Neuron (in vitro differentiated cells): ENCODE data around the gene MAP3K12.

Experiments used
- H2AFZ ChIP-seq: one replicate; pipeline ENCODE4 v1.6.1; 2013; ENCODE audit warnings: low read depth, mild to moderate bottlenecking, inconsistent platforms, low read length, moderate library complexity
- H3K27me3 ChIP-seq: one replicate; pipeline ENCODE4 v1.6.1; 2013; ENCODE audit warnings: low read length; ENCODE audit not compliant: insufficient read depth
- H3K36me3 ChIP-seq: one replicate; pipeline ENCODE4 v1.6.1; 2013; ENCODE audit warnings: low read length; ENCODE audit not compliant: insufficient read depth
- H3K4me1 ChIP-seq: one replicate; pipeline ENCODE4 v1.6.1; 2013; ENCODE audit warnings: low read length; ENCODE audit not compliant: insufficient read depth
- H3K4me3 ChIP-seq: 2 replicates; pipeline ENCODE4 v1.5.1; 2013; ENCODE audit warnings: mild to moderate bottlenecking, low read length, moderate library complexity
- H3K9me3 ChIP-seq: one replicate; pipeline ENCODE4 v1.6.1; 2013; ENCODE audit warnings: low read length

The MAP3K12 gene

DNA sequence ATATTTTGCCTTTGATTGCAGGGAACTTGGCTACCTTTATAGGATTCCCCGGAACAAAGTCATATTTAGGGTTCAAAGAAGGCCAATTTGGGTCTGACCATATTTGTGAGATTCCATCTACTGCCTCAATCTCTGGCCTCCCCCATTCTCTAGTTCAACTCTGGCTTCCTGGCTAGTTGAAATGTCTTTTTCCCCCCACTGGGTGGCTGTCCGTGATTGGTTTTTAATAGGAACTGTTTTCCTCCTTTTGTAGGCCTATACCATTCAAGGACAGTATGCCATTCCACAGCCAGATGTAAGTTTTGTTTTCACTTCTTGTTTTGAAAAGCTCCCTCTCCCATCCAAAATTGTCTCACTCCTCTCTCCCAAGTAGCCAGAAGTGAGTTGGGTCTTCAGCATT, 33.6 kb downstream of the MAP3K12 start:
- no peak overlapping the region for H3K4me3 ChIP-seq
- no peaks in the 10 kb centered on the region for H3K27me3 ChIP-seq
- no peaks in the 10 kb centered on the region for H3K9me3 ChIP-seq
- H3K36me3 ChIP-seq = peaks cover 100% of the 10 kb centered on the region
- no peaks in the 10 kb centered on the region for H3K4me1 ChIP-seq
- no peak overlapping the region for H2AFZ ChIP-seq

DNA sequence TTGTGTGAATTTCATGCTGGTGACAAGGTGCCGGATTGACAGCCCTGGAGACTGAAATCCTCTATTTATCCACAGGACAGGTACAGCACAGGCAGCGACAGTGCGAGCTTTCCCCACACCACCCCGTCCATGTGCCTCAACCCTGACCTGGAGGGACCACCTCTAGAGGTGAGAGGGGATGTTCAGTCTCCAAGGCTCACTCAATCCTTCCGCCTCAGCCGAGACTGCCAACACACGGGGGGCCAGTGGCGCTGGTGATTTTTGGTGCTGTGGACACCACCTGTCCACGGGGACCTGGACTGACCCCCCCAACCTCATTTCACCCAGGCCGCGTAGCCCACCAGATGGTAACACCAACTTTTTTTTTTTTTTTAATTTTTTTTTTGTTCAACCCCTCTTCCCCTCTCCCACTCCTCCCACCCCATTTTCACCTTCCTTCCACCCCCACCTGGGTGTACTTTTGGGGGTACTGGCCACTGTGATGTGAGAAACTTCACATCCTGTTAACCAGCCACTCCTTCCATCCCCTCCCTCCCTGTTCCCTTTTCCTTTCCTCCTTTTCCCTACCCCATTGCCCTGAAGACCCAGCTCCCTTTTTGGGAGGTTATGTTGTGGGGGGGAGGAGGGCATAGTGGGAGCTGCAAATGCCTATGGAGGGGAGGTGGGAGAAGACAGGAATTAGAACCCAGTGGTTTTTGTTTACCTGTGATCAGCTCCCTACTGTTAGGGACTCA, 34.4 kb downstream of the MAP3K12 start:
- peaks cover 100% of the 10 kb centered on the region for H3K36me3 ChIP-seq
- H3K4me3 ChIP-seq = no peak overlapping the region
- H2AFZ ChIP-seq = no peak overlapping the region
- no peaks in the 10 kb centered on the region for H3K4me1 ChIP-seq
- no peaks in the 10 kb centered on the region for H3K9me3 ChIP-seq
- no peaks in the 10 kb centered on the region for H3K27me3 ChIP-seq

DNA sequence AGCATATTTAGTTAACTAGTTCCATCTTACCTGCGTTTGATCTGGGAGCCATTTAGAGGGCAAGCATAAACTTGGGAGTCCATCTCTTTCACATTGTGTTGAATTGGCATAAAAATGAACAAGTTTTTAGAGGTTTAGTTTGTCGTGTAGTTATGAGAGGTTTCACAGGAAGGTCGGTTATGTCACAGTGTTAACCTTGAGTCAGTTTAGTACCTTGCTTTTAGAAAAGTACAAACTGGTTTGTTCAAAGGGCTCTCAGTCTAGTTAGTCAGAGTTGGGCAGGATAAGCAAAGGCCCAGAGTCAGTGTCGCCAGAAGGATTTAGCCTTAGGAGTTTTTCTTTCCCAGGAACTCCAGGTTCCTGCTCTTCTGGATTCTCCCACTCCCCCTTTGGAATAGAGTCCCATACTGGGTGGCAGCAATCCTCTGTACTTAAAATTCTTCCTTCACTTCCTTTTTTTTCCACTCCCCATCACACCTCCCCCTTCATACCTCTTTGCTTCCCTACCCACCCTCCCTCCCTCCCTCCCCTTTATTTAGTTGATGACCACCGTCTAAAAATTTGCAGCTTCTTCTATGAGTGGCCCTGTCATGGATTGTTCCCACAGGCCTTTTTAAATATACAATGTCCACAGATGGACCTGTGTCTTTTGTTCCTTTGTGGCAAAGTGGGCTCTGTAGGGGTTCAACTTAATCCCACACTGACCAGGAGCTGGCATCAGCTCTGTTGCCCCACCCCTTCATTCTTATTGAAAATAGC, 35.3 kb downstream of the MAP3K12 start:
- H3K4me1 ChIP-seq = no peaks in the 10 kb centered on the region
- no peaks in the 10 kb centered on the region for H3K27me3 ChIP-seq
- H3K9me3 ChIP-seq = no peaks in the 10 kb centered on the region
- no peak overlapping the region for H3K4me3 ChIP-seq
- H2AFZ ChIP-seq = no peak overlapping the region
- peaks cover 100% of the 10 kb centered on the region for H3K36me3 ChIP-seq

DNA sequence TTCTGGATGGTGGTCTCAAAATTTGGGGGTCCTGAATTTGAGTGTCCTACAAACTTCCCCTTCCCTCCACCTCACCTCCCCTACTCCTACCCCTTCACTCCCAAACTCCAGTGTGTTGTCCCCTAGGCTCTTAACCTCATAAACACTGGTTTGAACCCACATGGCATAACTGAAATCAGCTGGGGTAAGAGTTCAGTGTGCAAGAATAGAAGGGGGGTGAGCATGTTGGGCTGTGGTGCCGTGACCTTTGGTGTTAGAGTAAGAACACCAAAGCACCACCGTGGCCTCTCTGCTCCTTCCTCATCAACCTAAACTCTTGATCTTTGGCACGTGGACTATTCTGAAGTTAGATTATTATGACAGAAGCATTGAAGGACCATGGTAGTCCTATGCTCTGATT, 36.3 kb downstream of the MAP3K12 start:
- Histone ChIP-seq H3K36me3 (peaks cover 99% of the 10 kb centered on the region), H2AFZ (no peak overlapping the region), H3K9me3 (no peaks in the 10 kb centered on the region), H3K4me1 (no peaks in the 10 kb centered on the region), H3K4me3 (no peak overlapping the region), H3K27me3 (no peaks in the 10 kb centered on the region)

DNA sequence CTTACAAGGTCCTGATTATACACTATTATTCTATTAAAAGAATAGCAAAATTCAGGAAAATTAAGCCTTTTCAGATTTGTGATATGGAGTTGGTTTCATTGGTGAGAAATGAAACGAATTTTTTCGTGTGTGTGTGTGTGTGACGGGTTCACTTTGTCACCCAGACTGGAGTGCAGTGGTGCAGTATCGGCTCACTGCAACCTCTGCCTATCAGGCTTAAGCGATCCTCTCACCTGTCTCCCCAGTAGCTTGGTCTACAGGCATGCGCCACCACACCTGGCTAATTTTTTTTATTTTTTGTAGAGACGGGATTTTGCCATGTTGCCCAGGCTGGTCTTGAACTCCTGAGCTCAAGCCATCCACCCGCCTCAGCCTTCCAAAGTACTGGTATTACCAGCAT, 37.7 kb downstream of the MAP3K12 start:
- Histone ChIP-seq H3K9me3 (no peaks in the 10 kb centered on the region), H3K27me3 (no peaks in the 10 kb centered on the region), H3K4me3 (no peak overlapping the region), H3K36me3 (peaks cover 99% of the 10 kb centered on the region), H3K4me1 (no peaks in the 10 kb centered on the region), H2AFZ (no peak overlapping the region)

DNA sequence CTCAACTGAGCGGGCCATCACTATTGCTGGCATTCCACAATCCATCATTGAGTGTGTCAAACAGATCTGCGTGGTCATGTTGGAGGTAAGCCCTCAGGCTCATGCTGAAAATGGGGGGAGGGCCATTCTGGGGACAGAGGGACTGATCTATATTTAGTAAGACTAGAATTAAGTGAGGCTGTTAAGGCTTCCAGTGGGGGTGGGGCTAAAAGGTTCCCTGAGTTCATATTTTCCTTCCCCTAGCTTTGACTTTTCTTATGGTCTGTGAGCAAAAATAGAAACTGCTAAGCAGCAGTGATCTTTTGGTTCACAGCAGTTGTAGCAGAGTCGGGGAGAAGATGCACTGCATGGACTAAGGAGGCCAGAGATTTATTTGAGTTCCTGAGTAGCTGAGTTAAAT, 38.2 kb downstream of the MAP3K12 start:
- Histone ChIP-seq H3K4me1 (no peaks in the 10 kb centered on the region), H3K27me3 (no peaks in the 10 kb centered on the region), H2AFZ (no peak overlapping the region), H3K4me3 (no peak overlapping the region), H3K9me3 (no peaks in the 10 kb centered on the region), H3K36me3 (peaks cover 99% of the 10 kb centered on the region)

DNA sequence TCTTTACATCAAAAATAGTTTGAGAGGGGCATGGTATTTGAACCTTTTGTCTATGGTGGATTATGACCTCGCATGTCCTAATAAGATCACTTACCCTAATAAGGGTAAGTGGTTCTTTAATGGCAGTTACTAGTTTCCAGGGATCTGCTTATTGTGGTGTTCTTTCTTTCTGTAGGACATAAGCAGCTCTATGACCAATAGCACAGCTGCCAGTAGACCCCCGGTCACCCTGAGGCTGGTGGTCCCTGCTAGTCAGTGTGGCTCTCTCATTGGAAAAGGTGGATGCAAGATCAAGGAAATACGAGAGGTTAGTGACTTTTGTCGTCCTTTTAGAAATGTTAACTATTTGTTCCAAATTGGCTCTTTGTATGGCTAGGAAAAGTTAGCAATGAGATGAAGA, 40.2 kb downstream of the MAP3K12 start:
- Histone ChIP-seq H3K4me3 (no peak overlapping the region), H2AFZ (no peak overlapping the region), H3K4me1 (peaks cover 8% of the 10 kb centered on the region), H3K27me3 (no peaks in the 10 kb centered on the region), H3K36me3 (peaks cover 99% of the 10 kb centered on the region), H3K9me3 (no peaks in the 10 kb centered on the region)

DNA sequence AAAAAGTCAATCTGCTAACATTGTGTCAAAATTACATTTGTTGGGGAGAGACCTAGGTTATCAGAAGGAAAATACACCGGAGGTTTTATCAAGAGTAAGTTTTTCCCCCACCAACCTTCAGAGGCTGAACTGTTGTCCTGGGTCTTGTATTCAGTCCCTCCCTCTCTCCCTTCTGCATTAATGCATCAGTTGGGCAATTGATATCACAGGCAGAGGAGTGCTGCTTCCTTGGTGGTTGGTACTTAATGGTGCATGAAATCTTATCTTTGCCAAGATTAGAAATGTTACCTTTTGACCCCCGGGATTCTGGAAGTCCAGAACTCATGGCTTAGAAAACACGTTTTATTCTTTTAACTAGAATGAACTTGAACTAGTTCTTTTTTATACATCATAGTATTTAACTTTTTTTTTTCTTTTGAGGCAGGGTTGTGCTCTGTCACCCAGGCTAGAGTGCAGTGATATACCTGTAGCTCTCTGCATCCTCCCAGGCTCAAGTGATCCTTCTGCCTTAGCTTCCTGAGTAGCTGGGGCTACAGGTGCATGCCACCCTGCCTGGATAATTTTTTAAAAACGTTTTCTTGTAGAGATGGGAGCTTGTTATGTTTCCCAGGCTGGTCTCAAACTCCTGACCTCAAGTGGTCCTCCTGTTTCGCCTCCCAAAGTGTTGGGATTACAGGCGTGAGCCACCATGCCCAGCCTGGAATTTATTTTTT, 42.4 kb downstream of the MAP3K12 start:
- Histone ChIP-seq H3K27me3 (no peaks in the 10 kb centered on the region), H3K4me3 (no peak overlapping the region), H3K9me3 (no peaks in the 10 kb centered on the region), H3K4me1 (peaks cover 22% of the 10 kb centered on the region), H2AFZ (no peak overlapping the region), H3K36me3 (peaks cover 86% of the 10 kb centered on the region)

DNA sequence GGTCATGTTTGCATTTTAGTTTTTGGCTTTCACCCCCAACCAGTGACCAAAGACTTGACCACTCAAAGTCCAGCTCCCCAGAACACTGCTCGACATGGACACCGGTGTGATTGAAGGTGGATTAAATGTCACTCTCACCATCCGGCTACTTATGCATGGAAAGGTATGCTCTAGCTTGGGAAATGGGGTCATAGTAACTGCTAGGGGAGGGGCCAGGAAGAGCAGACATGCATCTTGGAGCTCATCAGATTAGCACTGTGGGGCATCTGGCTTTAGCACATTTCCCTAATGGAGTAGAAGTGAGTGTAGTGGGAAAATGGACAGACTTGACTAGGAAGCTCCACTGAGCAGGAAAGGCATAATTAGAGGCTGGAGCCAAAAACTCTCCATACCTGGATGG, 44.6 kb downstream of the MAP3K12 start:
- Histone ChIP-seq H3K4me1 (peaks cover 22% of the 10 kb centered on the region), H3K4me3 (no peak overlapping the region), H3K27me3 (no peaks in the 10 kb centered on the region), H2AFZ (no peak overlapping the region), H3K9me3 (no peaks in the 10 kb centered on the region), H3K36me3 (peaks cover 65% of the 10 kb centered on the region)

DNA sequence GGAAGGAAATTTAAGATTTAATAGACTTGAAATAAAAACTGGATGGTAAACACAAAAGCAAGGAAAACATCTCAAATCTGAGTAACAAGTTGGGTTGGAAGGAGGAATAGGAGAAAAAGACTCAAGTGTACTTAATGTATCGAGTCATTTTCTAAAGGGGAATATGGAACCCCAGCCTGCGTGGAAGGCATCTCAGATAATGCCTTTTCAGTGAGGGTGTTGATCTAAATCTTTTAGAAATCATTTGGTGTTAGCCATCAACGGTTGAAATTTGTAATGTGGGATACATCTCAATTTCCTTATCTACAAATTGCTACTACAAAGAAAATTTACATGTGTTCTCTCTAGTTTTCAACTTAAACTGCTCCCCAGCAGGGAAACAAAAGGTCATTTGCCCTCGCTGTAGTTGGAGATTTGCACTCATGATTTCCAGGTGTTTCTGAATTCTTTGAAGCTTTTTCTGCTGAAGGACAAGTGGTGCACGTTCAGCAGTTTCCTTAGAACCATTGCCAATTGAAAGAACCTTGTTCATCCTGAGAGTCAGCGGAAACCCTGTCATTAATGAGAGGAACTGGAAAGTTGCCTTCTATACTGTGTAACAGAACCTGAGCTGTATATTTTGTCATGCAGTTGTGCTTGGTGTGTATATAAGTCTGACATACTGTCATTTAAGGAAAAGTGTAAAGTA, 45.2 kb downstream of the MAP3K12 start:
- peaks cover 22% of the 10 kb centered on the region for H3K4me1 ChIP-seq
- no peaks in the 10 kb centered on the region for H3K9me3 ChIP-seq
- peak overlapping the region; percentile 100 for H3K4me3 ChIP-seq
- peaks cover 59% of the 10 kb centered on the region for H3K36me3 ChIP-seq
- no peak overlapping the region for H2AFZ ChIP-seq
- no peaks in the 10 kb centered on the region for H3K27me3 ChIP-seq

DNA sequence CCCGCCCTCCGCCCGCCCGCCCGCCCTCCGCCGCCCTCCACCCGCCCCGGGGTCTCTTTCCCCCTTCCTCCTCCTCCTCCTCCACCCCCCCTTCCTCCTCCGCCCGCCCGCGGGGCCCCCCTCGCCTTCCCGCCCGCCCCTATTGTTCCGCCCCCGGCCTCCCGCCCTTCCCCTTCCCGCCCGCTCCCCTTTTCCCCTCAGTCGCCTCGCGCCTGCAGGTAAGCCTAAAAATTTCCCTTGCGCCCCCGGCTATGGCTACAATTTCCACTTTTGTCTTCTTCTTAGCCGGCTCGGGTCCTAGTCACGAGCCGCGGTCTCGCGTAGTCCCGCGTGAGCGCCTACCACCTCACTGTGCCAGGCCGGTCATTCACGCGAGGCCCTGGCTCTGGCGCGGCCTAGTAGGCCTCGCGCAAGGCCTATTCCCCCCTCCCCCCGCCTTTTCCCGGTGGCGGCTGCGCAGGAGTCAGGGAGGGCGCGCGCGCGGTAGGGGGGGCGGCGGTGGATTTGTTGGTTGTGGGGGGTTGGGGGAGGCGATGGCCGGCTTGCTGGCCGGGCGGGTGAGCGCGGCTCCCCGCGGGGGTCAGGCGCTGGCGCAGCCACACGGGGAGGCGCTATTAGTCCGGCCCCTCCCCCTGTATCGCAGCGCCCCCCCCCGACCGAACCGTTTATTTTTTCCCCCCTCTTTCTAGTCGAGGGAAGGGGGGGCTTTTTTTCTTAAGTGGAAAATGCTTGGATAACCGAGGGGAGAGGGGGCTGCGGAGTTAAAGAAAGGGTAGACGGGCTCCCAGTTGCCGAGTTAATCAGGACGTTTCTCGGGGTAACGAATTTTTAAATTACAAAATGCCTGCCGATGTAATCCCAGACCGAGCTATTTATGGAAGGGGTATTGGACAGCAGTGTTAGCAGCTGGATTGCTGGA, 46.8 kb downstream of the MAP3K12 start:
- no peaks in the 10 kb centered on the region for H3K9me3 ChIP-seq
- H3K4me3 ChIP-seq = peak overlapping the region; percentile 100
- peaks cover 22% of the 10 kb centered on the region for H3K4me1 ChIP-seq
- H3K27me3 ChIP-seq = no peaks in the 10 kb centered on the region
- H3K36me3 ChIP-seq = peaks cover 44% of the 10 kb centered on the region
- H2AFZ ChIP-seq = no peak overlapping the region

DNA sequence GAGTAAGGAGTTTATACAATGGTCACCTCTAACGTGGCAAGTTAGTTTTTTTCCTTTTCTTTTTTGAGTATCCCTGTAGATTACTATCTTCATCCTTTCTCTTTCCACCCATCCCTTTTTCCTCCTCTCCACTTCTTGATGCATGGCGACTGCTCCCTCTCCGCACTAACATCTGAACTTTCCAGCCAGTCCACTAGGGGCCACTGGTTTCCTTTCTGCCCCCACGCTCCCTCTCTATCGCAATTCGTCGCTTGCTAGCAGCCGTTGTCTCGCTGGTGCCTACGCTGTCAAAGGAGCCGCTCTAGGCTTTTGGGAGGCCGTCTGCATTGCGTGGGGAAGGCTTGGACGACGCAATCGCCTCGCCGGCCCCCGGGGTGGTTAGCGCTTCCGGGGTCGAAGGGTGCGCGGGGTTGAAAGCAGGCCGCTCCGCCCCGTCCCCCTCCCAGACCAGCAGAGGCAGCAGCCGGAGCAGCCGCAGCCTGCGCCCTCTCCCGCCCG, 47.5 kb downstream of the MAP3K12 start, which contains the start of gene PCBP2:
TSS of gene PCBP2 (plus strand) at position 442 of the 498 bp plus-strand sequence. CDS start 2,699 bp downstream, outside the sequence.
- no peaks in the 10 kb centered on the region for H3K9me3 ChIP-seq
- H3K4me3 ChIP-seq = peak within 1 kb of the TSS; percentile 100
- H2AFZ ChIP-seq = no peak within 1 kb of the TSS
- H3K36me3 ChIP-seq = peaks cover 38% of the 10 kb centered on the region
- peaks cover 22% of the 10 kb centered on the region for H3K4me1 ChIP-seq
- no peaks in the 10 kb centered on the region for H3K27me3 ChIP-seq
